MM.1S (cell line): Measurements from ENCODE around the gene PCA3.

Experiments
- EZH2 ChIP-seq: fragments of 300-600 bp; sonication (generic); optimal IDR thresholded peaks from 2 replicates; pipeline ENCODE3; 2017; ENCODE audit warnings: low read depth, mild to moderate bottlenecking, antibody characterized with exemption, low read length, mixed read lengths
- TF ChIP-seq, protein P1 (sequence below): fragments of 300-600 bp; sonication (generic); IDR thresholded peaks from 2 replicates; pipeline ENCODE4 v1.5.1; 2016; ENCODE audit warnings: antibody characterized with exemption, low read length, mixed read lengths

DNA sequence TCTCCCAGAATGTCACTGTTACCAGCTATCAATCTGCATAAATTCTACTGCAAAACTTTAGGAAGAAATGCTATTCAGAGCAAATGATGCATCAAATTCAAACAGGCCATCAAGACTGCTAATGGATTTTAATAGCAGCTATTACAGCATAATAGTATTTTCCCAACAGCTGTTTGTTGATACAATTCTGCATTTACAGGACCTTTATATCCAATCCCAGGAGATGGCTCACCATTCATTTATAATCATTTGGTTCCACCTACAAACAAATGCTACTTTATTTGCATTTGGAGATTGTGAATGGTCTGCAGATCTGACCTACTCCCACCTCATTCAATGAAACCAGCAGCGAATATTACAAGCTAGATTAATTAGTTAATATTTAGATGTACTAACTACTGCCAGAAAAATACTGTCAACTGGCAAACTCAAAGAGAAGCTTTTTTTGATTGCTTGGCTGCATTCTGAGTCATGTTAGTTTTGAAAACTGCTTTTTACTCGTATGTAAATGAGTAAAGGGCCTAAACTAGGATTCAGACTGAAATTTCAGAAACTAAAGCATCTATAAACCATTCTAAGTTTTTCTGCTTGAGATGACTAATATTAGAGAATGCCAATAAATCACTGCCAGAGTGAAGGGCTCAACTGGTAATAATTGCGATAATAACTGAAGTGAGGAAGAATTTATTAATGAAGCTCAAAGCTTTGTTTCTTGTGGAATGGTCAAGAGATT, 7.1 kb upstream of the PCA3 start:
- TF ChIP-seq, protein P1, sequence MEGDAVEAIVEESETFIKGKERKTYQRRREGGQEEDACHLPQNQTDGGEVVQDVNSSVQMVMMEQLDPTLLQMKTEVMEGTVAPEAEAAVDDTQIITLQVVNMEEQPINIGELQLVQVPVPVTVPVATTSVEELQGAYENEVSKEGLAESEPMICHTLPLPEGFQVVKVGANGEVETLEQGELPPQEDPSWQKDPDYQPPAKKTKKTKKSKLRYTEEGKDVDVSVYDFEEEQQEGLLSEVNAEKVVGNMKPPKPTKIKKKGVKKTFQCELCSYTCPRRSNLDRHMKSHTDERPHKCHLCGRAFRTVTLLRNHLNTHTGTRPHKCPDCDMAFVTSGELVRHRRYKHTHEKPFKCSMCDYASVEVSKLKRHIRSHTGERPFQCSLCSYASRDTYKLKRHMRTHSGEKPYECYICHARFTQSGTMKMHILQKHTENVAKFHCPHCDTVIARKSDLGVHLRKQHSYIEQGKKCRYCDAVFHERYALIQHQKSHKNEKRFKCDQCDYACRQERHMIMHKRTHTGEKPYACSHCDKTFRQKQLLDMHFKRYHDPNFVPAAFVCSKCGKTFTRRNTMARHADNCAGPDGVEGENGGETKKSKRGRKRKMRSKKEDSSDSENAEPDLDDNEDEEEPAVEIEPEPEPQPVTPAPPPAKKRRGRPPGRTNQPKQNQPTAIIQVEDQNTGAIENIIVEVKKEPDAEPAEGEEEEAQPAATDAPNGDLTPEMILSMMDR, result no peak
- TF ChIP-seq EZH2, result no peak
